ENCODE results near the gene NPC2.

NPC2 gene

DNA sequence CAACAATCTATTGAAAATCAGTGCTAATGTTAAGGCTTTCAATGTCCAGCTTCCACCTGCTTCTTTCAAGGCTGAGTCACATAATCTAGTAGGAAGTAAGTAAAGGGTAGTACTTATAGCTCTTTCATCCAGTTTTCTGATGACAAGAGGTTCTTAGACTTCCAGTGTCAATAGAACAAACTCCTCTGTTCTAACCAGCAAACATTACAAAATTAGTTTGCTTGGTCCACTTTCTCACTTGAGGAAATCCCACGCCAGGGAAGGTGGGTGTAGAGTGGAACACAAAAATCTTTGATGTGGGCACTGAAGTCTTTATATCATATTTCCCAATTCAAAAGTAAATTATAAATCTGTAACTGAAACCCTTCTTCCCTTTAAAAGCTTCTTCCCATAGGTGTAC lies 2.6 kb downstream of the NPC2 start:
- DNase-seq, result no peak
- Histone ChIP-seq H2BK15ac (ENCODE audit: low read depth, poor library complexity, severe bottlenecking) (no peak overlapping the region), H3K9me3 (ENCODE audit: control insufficient read depth, low read length) (no peaks in the 10 kb centered on the region), H4K8ac (ENCODE audit: low read length) (no peak overlapping the region), H2BK120ac (ENCODE audit: low read depth, low read length) (no peak overlapping the region), H2BK12ac (ENCODE audit: low read length in 2 of 2) (no peak overlapping the region), H4K91ac (ENCODE audit: low read length) (no peak overlapping the region), H3K4ac (ENCODE audit: low read depth in 1 of 2, low read length in 2 of 2) (no peak overlapping the region), H3K36me3 (ENCODE audit: control insufficient read depth in 1 of 2, insufficient read depth in 2 of 2, low read depth in 1 of 2, low read length in 2 of 2) (peaks cover 0 to 17% of the 10 kb centered on the region in 2 experiments), H3K27ac (ENCODE audit: low read length, poor library complexity, severe bottlenecking) (no peak overlapping the region), H3K4me2 (ENCODE audit: low read length, poor library complexity, severe bottlenecking) (no peak overlapping the region), H3K27me3 (ENCODE audit: control insufficient read depth in 1 of 2, insufficient read depth in 1 of 2, low read length in 2 of 2) (no peaks in the 10 kb centered on the region), H3K79me1 (replicated peaks; ENCODE audit: low read length, poor library complexity, severe bottlenecking) (peaks cover 28% of the 10 kb centered on the region), H2AK5ac (ENCODE audit: low read length, severe bottlenecking) (no peak overlapping the region), H3K23ac (ENCODE audit: low read length in 2 of 2) (no peak overlapping the region), H3K4me1 (ENCODE audit: control insufficient read depth, insufficient read depth, low read depth, low read length) (peaks cover 22% of the 10 kb centered on the region), H3K14ac (ENCODE audit: low read length in 2 of 2) (no peak overlapping the region), H3K4me3 (ENCODE audit: insufficient read depth in 1 of 2, low read depth in 1 of 2, low read length in 2 of 2) (no peak overlapping the region), H2AFZ (ENCODE audit: low read depth, low read length) (no peak overlapping the region), H3K9ac (ENCODE audit: low read length) (no peak overlapping the region), H3K18ac (ENCODE audit: low read depth in 1 of 2, low read length in 2 of 2) (no peak overlapping the region), H2BK5ac (ENCODE audit: low read depth, low read length, poor library complexity, severe bottlenecking) (no peak overlapping the region)
- no CpG with 5 or more reads among the region's 1 CpG for WGBS

DNA sequence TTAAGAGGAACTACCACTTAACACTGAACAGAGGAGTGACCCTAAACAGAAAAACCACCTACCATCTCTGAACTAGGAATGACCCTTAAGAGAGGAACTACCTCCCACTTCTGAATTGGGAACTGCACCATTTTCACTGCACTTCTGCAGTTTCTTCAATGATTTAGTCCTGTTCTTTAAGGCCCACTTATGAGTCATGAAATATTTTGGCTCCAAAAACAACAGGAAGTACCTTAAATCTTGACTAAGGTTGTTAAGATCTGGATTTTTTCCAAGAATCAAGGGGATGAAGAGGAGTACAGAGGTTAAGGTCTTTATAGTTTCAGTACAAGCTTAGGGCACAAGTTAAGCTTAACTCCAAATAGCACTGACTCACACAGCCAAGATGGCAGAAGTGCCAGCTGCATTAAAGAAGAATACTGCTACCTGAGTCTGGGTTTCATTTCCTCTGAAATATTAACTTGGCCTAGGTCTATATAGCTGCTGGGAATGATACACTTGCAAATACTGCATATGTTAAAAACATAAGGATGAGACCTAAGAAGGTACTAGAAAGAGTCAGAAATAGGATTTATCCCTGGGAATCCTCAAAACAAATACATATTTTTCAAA lies 4.2 kb downstream of the NPC2 start:
- DNase-seq, result peak; percentile 31
- H2BK15ac ChIP-seq (ENCODE audit: low read depth, poor library complexity, severe bottlenecking), result no peak overlapping the region
- H3K36me3 ChIP-seq (ENCODE audit: control insufficient read depth in 1 of 2, insufficient read depth in 2 of 2, low read depth in 1 of 2, low read length in 2 of 2), result peaks cover 0 to 24% of the 10 kb centered on the region in 2 experiments
- H3K9me3 ChIP-seq (ENCODE audit: control insufficient read depth, low read length), result no peaks in the 10 kb centered on the region
- no peaks in the 10 kb centered on the region for H3K27me3 ChIP-seq (ENCODE audit: control insufficient read depth in 1 of 2, insufficient read depth in 1 of 2, low read length in 2 of 2)
- no peak overlapping the region for H4K8ac ChIP-seq (ENCODE audit: low read length)
- no peak overlapping the region for H2BK120ac ChIP-seq (ENCODE audit: low read depth, low read length)
- H3K4me2 ChIP-seq (ENCODE audit: low read length, poor library complexity, severe bottlenecking), result no peak overlapping the region
- no peak overlapping the region for H4K91ac ChIP-seq (ENCODE audit: low read length)
- H2BK5ac ChIP-seq (ENCODE audit: low read depth, low read length, poor library complexity, severe bottlenecking), result no peak overlapping the region
- H3K9ac ChIP-seq (ENCODE audit: low read length), result no peak overlapping the region
- H3K4me3 ChIP-seq (ENCODE audit: insufficient read depth in 1 of 2, low read depth in 1 of 2, low read length in 2 of 2), result no peak overlapping the region
- peaks cover 27% of the 10 kb centered on the region for H3K79me1 ChIP-seq (replicated peaks; ENCODE audit: low read length, poor library complexity, severe bottlenecking)
- H2AK5ac ChIP-seq (ENCODE audit: low read length, severe bottlenecking), result no peak overlapping the region
- no peak overlapping the region for H3K23ac ChIP-seq (ENCODE audit: low read length in 2 of 2)
- H3K14ac ChIP-seq (ENCODE audit: low read length in 2 of 2), result no peak overlapping the region
- H2BK12ac ChIP-seq (ENCODE audit: low read length in 2 of 2), result no peak overlapping the region
- no peak overlapping the region for H3K4ac ChIP-seq (ENCODE audit: low read depth in 1 of 2, low read length in 2 of 2)
- no peak overlapping the region for H3K18ac ChIP-seq (ENCODE audit: low read depth in 1 of 2, low read length in 2 of 2)
- H3K27ac ChIP-seq (ENCODE audit: low read length, poor library complexity, severe bottlenecking), result peak overlapping the region; percentile 49
- no peak overlapping the region for H2AFZ ChIP-seq (ENCODE audit: low read depth, low read length)
- peaks cover 16% of the 10 kb centered on the region for H3K4me1 ChIP-seq (ENCODE audit: control insufficient read depth, insufficient read depth, low read depth, low read length)

DNA sequence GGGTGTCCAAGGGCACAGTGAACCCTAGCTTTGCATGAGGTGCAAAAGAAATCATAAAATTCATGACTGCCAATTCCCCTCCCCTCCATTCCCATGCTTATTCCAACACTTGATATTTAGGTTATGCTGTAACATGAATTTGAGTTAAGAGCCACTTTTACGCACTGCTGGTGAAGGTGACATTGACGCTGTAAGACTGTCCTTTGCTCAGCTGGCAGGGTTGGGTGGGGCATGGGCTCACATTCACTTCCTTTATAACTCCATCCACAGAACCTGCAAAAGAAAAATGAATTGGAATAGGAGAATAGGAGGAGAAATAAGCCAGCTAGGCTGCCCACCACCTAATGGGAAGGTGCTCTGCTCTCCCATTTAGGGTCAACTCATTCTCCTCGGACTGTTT lies 6.9 kb downstream of the NPC2 start:
- H2AK5ac ChIP-seq (ENCODE audit: low read length, severe bottlenecking), result no peak overlapping the region
- no peak overlapping the region for H3K23ac ChIP-seq (ENCODE audit: low read length in 2 of 2)
- H3K4me1 ChIP-seq (ENCODE audit: control insufficient read depth, insufficient read depth, low read depth, low read length), result peaks cover 13% of the 10 kb centered on the region
- H4K8ac ChIP-seq (ENCODE audit: low read length), result no peak overlapping the region
- no peak overlapping the region for H2BK5ac ChIP-seq (ENCODE audit: low read depth, low read length, poor library complexity, severe bottlenecking)
- no peak overlapping the region for H3K9ac ChIP-seq (ENCODE audit: low read length)
- no peak overlapping the region for H4K91ac ChIP-seq (ENCODE audit: low read length)
- H3K4me3 ChIP-seq (ENCODE audit: insufficient read depth in 1 of 2, low read depth in 1 of 2, low read length in 2 of 2), result no peak overlapping the region
- H2BK12ac ChIP-seq (ENCODE audit: low read length in 2 of 2), result no peak overlapping the region
- H3K27ac ChIP-seq (ENCODE audit: low read length, poor library complexity, severe bottlenecking), result no peak overlapping the region
- no peaks in the 10 kb centered on the region for H3K9me3 ChIP-seq (ENCODE audit: control insufficient read depth, low read length)
- H3K79me1 ChIP-seq (replicated peaks; ENCODE audit: low read length, poor library complexity, severe bottlenecking), result peaks cover 15% of the 10 kb centered on the region
- WGBS, result 100% methylated on average over 1 of the region's 3 CpGs
- no peaks in the 10 kb centered on the region for H3K27me3 ChIP-seq (ENCODE audit: control insufficient read depth in 1 of 2, insufficient read depth in 1 of 2, low read length in 2 of 2)
- H3K4ac ChIP-seq (ENCODE audit: low read depth in 1 of 2, low read length in 2 of 2), result no peak overlapping the region
- no peak overlapping the region for H2BK15ac ChIP-seq (ENCODE audit: low read depth, poor library complexity, severe bottlenecking)
- no peak overlapping the region for H3K14ac ChIP-seq (ENCODE audit: low read length in 2 of 2)
- no peak overlapping the region for H3K18ac ChIP-seq (ENCODE audit: low read depth in 1 of 2, low read length in 2 of 2)
- DNase-seq, result no peak
- no peak overlapping the region for H3K4me2 ChIP-seq (ENCODE audit: low read length, poor library complexity, severe bottlenecking)
- H2BK120ac ChIP-seq (ENCODE audit: low read depth, low read length), result no peak overlapping the region
- no peak overlapping the region for H2AFZ ChIP-seq (ENCODE audit: low read depth, low read length)
- peaks cover 5 to 50% of the 10 kb centered on the region in 2 experiments for H3K36me3 ChIP-seq (ENCODE audit: control insufficient read depth in 1 of 2, insufficient read depth in 2 of 2, low read depth in 1 of 2, low read length in 2 of 2)

- no peak overlapping the region for H2BK15ac ChIP-seq (ENCODE audit: low read depth, poor library complexity, severe bottlenecking)
- H3K4me1 ChIP-seq (ENCODE audit: control insufficient read depth, insufficient read depth, low read depth, low read length), result peaks cover 11% of the 10 kb centered on the region
- H3K9ac ChIP-seq (ENCODE audit: low read length), result no peak overlapping the region
- H3K18ac ChIP-seq (ENCODE audit: low read depth in 1 of 2, low read length in 2 of 2), result no peak overlapping the region
- peaks cover 8% of the 10 kb centered on the region for H3K79me1 ChIP-seq (replicated peaks; ENCODE audit: low read length, poor library complexity, severe bottlenecking)
- no peak overlapping the region for H2AFZ ChIP-seq (ENCODE audit: low read depth, low read length)
- no peaks in the 10 kb centered on the region for H3K27me3 ChIP-seq (ENCODE audit: control insufficient read depth in 1 of 2, insufficient read depth in 1 of 2, low read length in 2 of 2)
- no peak overlapping the region for H2BK12ac ChIP-seq (ENCODE audit: low read length in 2 of 2)
- no peak overlapping the region for H4K8ac ChIP-seq (ENCODE audit: low read length)
- H4K91ac ChIP-seq (ENCODE audit: low read length), result no peak overlapping the region
- peaks cover 13 to 79% of the 10 kb centered on the region in 2 experiments for H3K36me3 ChIP-seq (ENCODE audit: control insufficient read depth in 1 of 2, insufficient read depth in 2 of 2, low read depth in 1 of 2, low read length in 2 of 2)
- H3K14ac ChIP-seq (ENCODE audit: low read length in 2 of 2), result no peak overlapping the region
- no peak overlapping the region for H3K27ac ChIP-seq (ENCODE audit: low read length, poor library complexity, severe bottlenecking)
- H3K4me2 ChIP-seq (ENCODE audit: low read length, poor library complexity, severe bottlenecking), result no peak overlapping the region
- H2BK5ac ChIP-seq (ENCODE audit: low read depth, low read length, poor library complexity, severe bottlenecking), result no peak overlapping the region
- no peak overlapping the region for H3K4ac ChIP-seq (ENCODE audit: low read depth in 1 of 2, low read length in 2 of 2)
- no peak overlapping the region for H2AK5ac ChIP-seq (ENCODE audit: low read length, severe bottlenecking)
- no peaks in the 10 kb centered on the region for H3K9me3 ChIP-seq (ENCODE audit: control insufficient read depth, low read length)
- no peak overlapping the region for H3K4me3 ChIP-seq (ENCODE audit: insufficient read depth in 1 of 2, low read depth in 1 of 2, low read length in 2 of 2)
- H3K23ac ChIP-seq (ENCODE audit: low read length in 2 of 2), result no peak overlapping the region
- H2BK120ac ChIP-seq (ENCODE audit: low read depth, low read length), result no peak overlapping the region
- DNase-seq, result no peak
Observed at GRCh38 chr14:74483321-74483720, 9.8 kb downstream of the NPC2 start.

Measured in mesenchymal stem cell (in vitro differentiated cells and primary cell).